SK-N-SH (cell line): ENCODE measurements around the gene CHTF18. TPM values are rescaled to one million over a fixed set of nuclear protein-coding genes. Genes with fewer than 3 reads are reported as not detected.

ENCODE experiments used
- CTCF ChIA-PET: fragments of 300-600, 350-600 bp; formaldehyde crosslinking; extraction: SDS; loops from one replicate; lab custom pipeline; 2021; lab: Yijun Ruan, JAX
- POLR2A ChIA-PET: fragments of 350-600 bp; sonication (Branson Sonifier 250); formaldehyde crosslinking; extraction: SDS; loops from one replicate; lab custom pipeline; 2020; ENCODE audit warnings: antibody characterized with exemption, inconsistent platforms; lab: Yijun Ruan, JAX
- DNase-seq: peaks from one replicate; pipeline ENCODE4 v3.0.0; 2012
- H2AFZ ChIP-seq: fragments of 200-600 bp; sonication (generic); 2 replicates; pipeline ENCODE4 v1.8.1; 2016; ENCODE audit warnings: antibody characterized with exemption, mild to moderate bottlenecking, low read depth
- H3F3A ChIP-seq: fragments of 200-600 bp; sonication (generic); replicated peaks from 2 replicates; pipeline ENCODE3; 2016; ENCODE audit warnings: antibody characterized with exemption, mild to moderate bottlenecking; ENCODE audit not compliant: insufficient read depth
- H3K27ac ChIP-seq, 2 experiments: fragments of 200-500 bp in 1 of 2; fragments of 200-600 bp in 1 of 2; sonication (Bioruptor generic) in 1 of 2; sonication (generic), shearing (Covaris generic) in 1 of 2; 2 replicates each; pipeline versions ENCODE4 v1.5.1 to v1.6.1; 2014 to 2016; ENCODE audit warnings: low read depth in 2 of 2, inconsistent platforms in 1 of 2, low read length in 1 of 2, mild to moderate bottlenecking in 1 of 2, mixed read lengths in 1 of 2
- H3K27me3 ChIP-seq: fragments of 200-600 bp; sonication (generic), shearing (Covaris generic); 2 replicates; pipeline ENCODE4 v1.6.1; 2016; ENCODE audit warnings: mixed run types; ENCODE audit not compliant: insufficient read depth
- H3K36me3 ChIP-seq, 2 experiments: fragments of 200-500 bp in 1 of 2; fragments of 200-600 bp in 1 of 2; sonication (Bioruptor generic) in 1 of 2; sonication (generic) in 1 of 2; replicated peaks in 1 of 2; 2 replicates each; pipeline versions ENCODE3 to v1.5.1; 2014 to 2016; ENCODE audit warnings: low read length in 1 of 2, mild to moderate bottlenecking in 1 of 2; ENCODE audit not compliant: insufficient read depth in 2 of 2, control insufficient read depth in 1 of 2
- H3K4me1 ChIP-seq, 2 experiments: fragments of 200-500 bp in 1 of 2; fragments of 200-600 bp in 1 of 2; sonication (Bioruptor generic) in 1 of 2; sonication (generic), shearing (Covaris generic) in 1 of 2; 2 replicates each; pipeline versions ENCODE4 v1.5.1 to v1.6.1; 2014 to 2016; ENCODE audit warnings: low read depth in 1 of 2, low read length in 1 of 2, mixed run types in 1 of 2; ENCODE audit not compliant: insufficient read depth in 2 of 2, control insufficient read depth in 1 of 2
- H3K4me2 ChIP-seq: fragments of 200-600 bp; sonication (generic), shearing (Covaris generic); 2 replicates; pipeline ENCODE4 v1.6.1; 2017; ENCODE audit warnings: mixed run types
- H3K4me3 ChIP-seq, 2 experiments: fragments of 200-500 bp in 1 of 2; fragments of 200-600 bp in 1 of 2; sonication (Bioruptor generic) in 1 of 2; sonication (generic), shearing (Covaris generic) in 1 of 2; 2 replicates each; pipeline versions ENCODE4 v1.5.1 to v1.8.1; 2014 to 2016; ENCODE audit warnings: low read depth in 2 of 2, inconsistent platforms in 1 of 2, low read length in 1 of 2, mild to moderate bottlenecking in 1 of 2, mixed read lengths in 1 of 2, moderate library complexity in 1 of 2
- H3K79me2 ChIP-seq: fragments of 200-600 bp; sonication (generic); 2 replicates; pipeline ENCODE4 v1.8.1; 2017; ENCODE audit warnings: mild to moderate bottlenecking; ENCODE audit not compliant: insufficient read depth
- H3K9ac ChIP-seq: fragments of 200-600 bp; sonication (generic); 2 replicates; pipeline ENCODE4 v1.6.1; 2017; ENCODE audit warnings: mixed run types
- H3K9me2 ChIP-seq: fragments of 200-600 bp; sonication (generic); 2 replicates; pipeline ENCODE4 v1.6.1; 2017; ENCODE audit warnings: mixed run types
- H3K9me3 ChIP-seq: fragments of 200-600 bp; sonication (generic); 2 replicates; pipeline ENCODE4 v1.6.1; 2017; ENCODE audit warnings: mixed run types, mild to moderate bottlenecking, moderate library complexity
- H4K20me1 ChIP-seq: fragments of 200-600 bp; sonication (generic); 2 replicates; pipeline ENCODE4 v1.6.1; 2017; ENCODE audit warnings: mild to moderate bottlenecking, mixed run types; ENCODE audit not compliant: insufficient read depth
- CHD2 ChIP-seq: fragments of 150-350 bp; IDR thresholded peaks from 2 replicates; pipeline ENCODE4 v1.6.1; 2018; ENCODE audit warnings: low read length; ENCODE audit not compliant: partially characterized antibody
- ELF1 ChIP-seq: IDR thresholded peaks from 2 replicates; pipeline ENCODE4 v1.4.0; 2012
- EP300 ChIP-seq, 2 experiments: IDR thresholded peaks; 2 replicates each; pipeline versions ENCODE4 v1.4.0 to v1.6.1; 2012; ENCODE audit warnings: borderline replicate concordance in 1 of 2, low read depth in 1 of 2, low read length in 1 of 2
- EZH2phosphoT487 ChIP-seq: fragments of 200-600 bp; sonication (generic); IDR thresholded peaks from 2 replicates; pipeline ENCODE4 v1.6.1; 2017; ENCODE audit warnings: low read depth, mixed run types, mild to moderate bottlenecking, antibody characterized with exemption, moderate library complexity, borderline replicate concordance
- FOSL2 ChIP-seq: IDR thresholded peaks from 2 replicates; pipeline ENCODE4 v1.4.0; 2012; ENCODE audit warnings: low read depth, mild to moderate bottlenecking, moderate library complexity, borderline replicate concordance
- FOXJ3 ChIP-seq: sonication (generic); formaldehyde crosslinking; IDR thresholded peaks from 2 replicates; pipeline ENCODE4 v1.5.1; 2020; ENCODE audit warnings: mild to moderate bottlenecking, missing genetic modification reagents
- FOXM1 ChIP-seq: IDR thresholded peaks from 2 replicates; pipeline ENCODE4 v1.4.0; 2012; ENCODE audit warnings: low read depth, mild to moderate bottlenecking
- GABPA ChIP-seq: IDR thresholded peaks from 2 replicates; pipeline ENCODE4 v1.4.0; 2012; ENCODE audit warnings: low read depth, mild to moderate bottlenecking
- GATA2 ChIP-seq: sonication (generic); formaldehyde crosslinking; IDR thresholded peaks from 2 replicates; pipeline ENCODE4 v1.5.0; 2020; ENCODE audit warnings: mild to moderate bottlenecking, missing genetic modification reagents
- IRF3 ChIP-seq: fragments of 150-350 bp; IDR thresholded peaks from 2 replicates; pipeline ENCODE4 v1.6.1; 2016; ENCODE audit warnings: mild to moderate bottlenecking, low read depth, low read length
- JUND ChIP-seq: IDR thresholded peaks from 2 replicates; pipeline ENCODE4 v1.4.0; 2012
- MAX ChIP-seq: IDR thresholded peaks from 2 replicates; pipeline ENCODE4 v1.4.0; 2012; ENCODE audit warnings: low read depth
- MEF2A ChIP-seq: IDR thresholded peaks from 2 replicates; pipeline ENCODE4 v1.4.0; 2012; ENCODE audit warnings: low read depth, borderline replicate concordance
- RAD21 ChIP-seq: IDR thresholded peaks from 2 replicates; pipeline ENCODE4 v1.6.1; 2012; ENCODE audit warnings: mild to moderate bottlenecking, low read length
- RFX5 ChIP-seq: IDR thresholded peaks from 2 replicates; pipeline ENCODE4 v1.6.1; 2012; ENCODE audit warnings: mild to moderate bottlenecking, improper control_type of control experiment, low read length
- TAF1 ChIP-seq: IDR thresholded peaks from 2 replicates; pipeline ENCODE4 v1.6.1; 2012; ENCODE audit warnings: low read depth, mild to moderate bottlenecking, low read length, moderate library complexity, borderline replicate concordance
- TCF12 ChIP-seq: IDR thresholded peaks from 2 replicates; pipeline ENCODE4 v1.4.0; 2012
- TEAD4 ChIP-seq: IDR thresholded peaks from 2 replicates; pipeline ENCODE4 v1.4.0; 2012; ENCODE audit warnings: mild to moderate bottlenecking, borderline replicate concordance; ENCODE audit not compliant: insufficient read depth
- USF1 ChIP-seq: IDR thresholded peaks from 2 replicates; pipeline ENCODE4 v1.4.0; 2012; ENCODE audit warnings: low read depth, borderline replicate concordance
- USF2 ChIP-seq: fragments of 150-350 bp; IDR thresholded peaks from 2 replicates; pipeline ENCODE4 v1.6.1; 2017; ENCODE audit warnings: antibody characterized with exemption, low read length, low read depth, borderline replicate concordance
- WGBS: methylation state at CpG from one replicate; pipeline ENCODE4 v1.1.6; 2017; ENCODE audit warnings: low lambda C conversion rate; 5-methylcytosine and 5-hydroxymethylcytosine counted together
- polyA plus RNA-seq, 3 experiments: library from polyadenylated mRNA; depleted of rRNA; stranded (reverse); fragments of >200 nt; gene quantifications; 2 replicates each; pipeline ENCODE4 v1.2.3, GENCODE V29; 2012

CHTF18 gene
- polyA plus RNA-seq, 1 of the 3 experiments (the other 2 are of a cell fraction), result 17.7 TPM

DNA sequence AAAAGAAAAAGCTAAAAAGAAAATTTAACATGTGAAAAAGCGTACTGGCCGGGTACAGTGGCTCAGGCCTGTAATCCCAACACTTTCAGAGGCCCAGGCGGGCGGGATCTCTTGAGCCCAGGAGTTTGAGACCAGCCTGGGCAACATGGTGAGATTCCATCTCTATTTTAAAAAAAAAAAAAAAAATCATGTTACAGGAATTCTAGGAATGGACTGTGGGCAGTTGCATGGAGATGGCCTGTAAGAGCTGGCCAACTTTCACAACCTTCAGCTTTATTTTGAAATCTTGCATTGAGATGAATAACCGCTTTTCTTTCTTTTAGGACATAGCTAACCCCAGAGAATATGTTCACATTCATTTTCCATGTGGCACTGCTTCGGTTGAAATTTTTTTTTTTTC lies 39.4 kb upstream of the CHTF18 start:
- ChIA-PET POLR2A (no interaction called here), CTCF (interaction anchor here (1.1 to 1.6 kb wide), 3 partner anchors 8 to 37 kb away, joined by 3 to 5 read pairs (median 3); partner anchors contain the start of gene CIAO3)
- no peak overlapping the region for H3K4me3 ChIP-seq
- H3K4me2 ChIP-seq, result no peak overlapping the region
- H3K9ac ChIP-seq, result no peak overlapping the region
- no peak for DNase-seq
- no peak for TF ChIP-seq MAX
- no peak for TF ChIP-seq FOXM1
- no peak for TF ChIP-seq EP300 (IDR thresholded peaks at IDR 0.05; ENCODE audit: borderline replicate concordance in 1 of 2, low read depth in 1 of 2, low read length in 1 of 2)
- no peak for TF ChIP-seq TAF1
- no peak for TF ChIP-seq FOXJ3 (CRISPR knock-in tag)
- no peak for TF ChIP-seq GATA2 (CRISPR knock-in tag)
- TF ChIP-seq USF2, result no peak
- no peak for TF ChIP-seq RFX5
- no peak for TF ChIP-seq JUND
- TF ChIP-seq RAD21, result no peak
- no peak for TF ChIP-seq ELF1
- TF ChIP-seq TCF12, result no peak
- no peak for TF ChIP-seq FOSL2
- TF ChIP-seq IRF3, result no peak
- TF ChIP-seq, all 33 proteins: peak for 0
- H3K27me3 ChIP-seq, result no peaks in the 10 kb centered on the region
- H2AFZ ChIP-seq, result no peak overlapping the region
- H3K9me2 ChIP-seq, result no peaks in the 10 kb centered on the region
- no peaks in the 10 kb centered on the region for H4K20me1 ChIP-seq
- H3K27ac ChIP-seq, result no peak overlapping the region
- H3K9me3 ChIP-seq, result no peaks in the 10 kb centered on the region
- H3K4me1 ChIP-seq, result no peaks in the 10 kb centered on the region
- peaks cover 4% of the 10 kb centered on the region for H3F3A ChIP-seq
- H3K79me2 ChIP-seq, result no peaks in the 10 kb centered on the region
- no peaks in the 10 kb centered on the region for H3K36me3 ChIP-seq
- 90% methylated on average over 6 of the region's 6 CpGs for WGBS

GRCh38 chr16:750485-750884 lies 37.9 kb upstream of the CHTF18 start:
- no peak for TF ChIP-seq FOXJ3 (CRISPR knock-in tag)
- TF ChIP-seq FOXM1, result no peak
- no peak for TF ChIP-seq MEF2A
- TF ChIP-seq CHD2, result no peak
- TF ChIP-seq USF1, result no peak
- TF ChIP-seq GABPA, result no peak
- no peak for TF ChIP-seq IRF3
- no peak for TF ChIP-seq EZH2phosphoT487
- TF ChIP-seq GATA2 (CRISPR knock-in tag), result no peak
- no peak for TF ChIP-seq TEAD4
- CTCF ChIA-PET, result interaction anchor here (0.7 to 1.4 kb wide), 3 partner anchors 9 to 34 kb away, joined by 3 to 8 read pairs (median 3); no protein-coding TSS in a partner anchor

More at GRCh38 chr16:750485-750884, 37.9 kb upstream of the CHTF18 start:
- Histone ChIP-seq H2AFZ (no peak overlapping the region), H3K36me3 (no peaks in the 10 kb centered on the region), H3K4me2 (no peak overlapping the region), H3K79me2 (no peaks in the 10 kb centered on the region), H3K4me1 (no peaks in the 10 kb centered on the region), H3K27ac (no peak overlapping the region), H4K20me1 (no peaks in the 10 kb centered on the region), H3K9me3 (no peaks in the 10 kb centered on the region), H3K27me3 (no peaks in the 10 kb centered on the region), H3K4me3 (no peak overlapping the region), H3K9me2 (no peaks in the 10 kb centered on the region), H3F3A (peaks cover 4% of the 10 kb centered on the region), H3K9ac (no peak overlapping the region)
- DNase-seq, result no peak
- WGBS, result 64% methylated on average over 9 of the region's 9 CpGs
- POLR2A ChIA-PET, result interaction anchor here (1.0 kb wide), 1 partner anchor 30 kb away, joined by 4 read pairs; the partner anchor contains the start of gene ANTKMT
